MM.1S (cell line): ENCODE results near the gene SIL1.

ENCODE experiments used
- DNase-seq: peaks from one replicate; pipeline ENCODE4 v3.0.0-alpha.2; 2015
- H2AFZ ChIP-seq: fragments of 300-600 bp; sonication (generic); 2 replicates; pipeline ENCODE4 v1.6.0; 2016; ENCODE audit warnings: antibody characterized with exemption, low read length
- H3F3A ChIP-seq: fragments of 300-600 bp; sonication (generic); 2 replicates; pipeline ENCODE4 v1.6.1; 2016; ENCODE audit warnings: mild to moderate bottlenecking, antibody characterized with exemption, low read length, moderate library complexity, mixed read lengths; ENCODE audit not compliant: insufficient read depth
- H3K27ac ChIP-seq: fragments of 300-600 bp; sonication (generic); 2 replicates; pipeline ENCODE4 v1.5.1; 2016; ENCODE audit warnings: mild to moderate bottlenecking, low read length
- H3K27me3 ChIP-seq: fragments of 300-600 bp; sonication (generic); replicated peaks from 2 replicates; pipeline ENCODE4 v1.6.0; 2016; ENCODE audit warnings: low read length; ENCODE audit not compliant: insufficient read depth
- H3K36me3 ChIP-seq: fragments of 300-600 bp; sonication (generic); replicated peaks from 2 replicates; pipeline ENCODE4 v1.6.1; 2016; ENCODE audit warnings: mild to moderate bottlenecking, low read length, mixed read lengths; ENCODE audit not compliant: insufficient read depth
- H3K4me1 ChIP-seq: fragments of 300-600 bp; sonication (generic); 2 replicates; pipeline ENCODE4 v1.6.1; 2016; ENCODE audit warnings: low read length, mixed read lengths
- H3K4me2 ChIP-seq: fragments of 300-600 bp; sonication (generic); 2 replicates; pipeline ENCODE4 v1.6.0; 2016; ENCODE audit warnings: low read depth, low read length
- H3K4me3 ChIP-seq: fragments of 300-600 bp; sonication (generic); 2 replicates; pipeline ENCODE4 v1.5.1; 2016; ENCODE audit warnings: low read length, mixed read lengths
- H3K79me2 ChIP-seq: fragments of 300-600 bp; sonication (generic); 2 replicates; pipeline ENCODE4 v1.6.1; 2016; ENCODE audit warnings: mixed run types, low read length, mixed read lengths
- H3K9ac ChIP-seq: fragments of 300-600 bp; sonication (generic); 2 replicates; pipeline ENCODE4 v1.6.1; 2016; ENCODE audit warnings: low read length, mixed read lengths
- H3K9me2 ChIP-seq: fragments of 300-600 bp; sonication (generic); replicated peaks from 2 replicates; pipeline ENCODE4 v1.6.1; 2016; ENCODE audit warnings: mild to moderate bottlenecking, low read length, mixed read lengths; ENCODE audit not compliant: insufficient read depth
- H3K9me3 ChIP-seq: fragments of 300-600 bp; sonication (generic); replicated peaks from 2 replicates; pipeline ENCODE4 v1.6.1; 2016; ENCODE audit warnings: mild to moderate bottlenecking, low read length, mixed read lengths; ENCODE audit not compliant: insufficient read depth
- H4K20me1 ChIP-seq: fragments of 300-600 bp; sonication (generic); 2 replicates; pipeline ENCODE4 v1.6.1; 2016; ENCODE audit warnings: mild to moderate bottlenecking, low read length, moderate library complexity, mixed read lengths; ENCODE audit not compliant: insufficient read depth
- EZH2 ChIP-seq: fragments of 300-600 bp; sonication (generic); optimal IDR thresholded peaks from 2 replicates; pipeline ENCODE3; 2017; ENCODE audit warnings: low read depth, mild to moderate bottlenecking, antibody characterized with exemption, low read length, mixed read lengths
- EZH2phosphoT487 ChIP-seq: fragments of 300-600 bp; sonication (generic); IDR thresholded peaks from 2 replicates; pipeline ENCODE4 v1.6.1; 2018; ENCODE audit warnings: antibody characterized with exemption, low read length
- TF ChIP-seq, protein P1 (sequence below): fragments of 300-600 bp; sonication (generic); IDR thresholded peaks from 2 replicates; pipeline ENCODE4 v1.5.1; 2016; ENCODE audit warnings: antibody characterized with exemption, low read length, mixed read lengths

The SIL1 gene

DNA sequence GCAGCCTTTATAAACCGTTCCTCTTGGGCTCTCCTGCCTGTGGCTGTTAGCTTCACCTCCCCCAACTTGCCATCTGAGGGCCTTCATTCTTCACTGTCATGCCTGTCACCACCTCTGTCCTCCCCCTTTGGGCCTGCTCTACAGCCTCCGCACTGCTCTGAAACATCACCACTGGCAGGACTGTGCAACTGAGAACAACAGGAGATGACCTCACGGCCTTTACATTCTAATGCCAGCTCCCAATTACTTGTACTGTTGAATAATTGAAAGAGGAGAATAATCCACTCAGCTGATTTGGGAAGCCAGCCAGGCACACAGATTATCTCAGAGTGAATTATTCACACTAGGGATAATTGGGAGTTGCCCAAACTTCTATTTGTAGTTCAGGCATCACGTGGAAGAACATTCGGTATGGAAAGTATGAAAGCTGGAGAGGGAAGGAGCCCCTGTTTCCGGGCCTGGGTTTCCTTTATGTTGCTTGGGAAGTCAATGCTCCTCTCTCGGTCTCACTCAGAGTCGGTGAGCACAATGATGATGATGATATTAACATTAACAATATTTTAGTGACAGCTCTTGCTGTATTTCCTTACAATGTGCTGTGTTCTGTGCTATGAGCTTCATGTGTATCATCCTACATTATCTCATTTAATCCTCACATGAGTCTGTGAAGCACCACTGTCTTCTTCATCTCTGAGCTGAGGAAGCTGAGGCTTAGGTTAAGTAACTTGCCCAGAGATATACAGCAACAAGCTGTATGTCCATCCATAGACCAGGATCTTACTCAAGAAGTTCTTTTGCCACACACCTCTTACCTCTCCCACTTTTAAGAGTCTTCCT lies 223.7 kb downstream of the SIL1 start:
- no peaks in the 10 kb centered on the region for H3K9me2 ChIP-seq
- no peaks in the 10 kb centered on the region for H3K36me3 ChIP-seq
- no peak overlapping the region for H3K27ac ChIP-seq
- H3F3A ChIP-seq = no peaks in the 10 kb centered on the region
- no peak overlapping the region for H3K4me2 ChIP-seq
- H3K4me1 ChIP-seq = no peaks in the 10 kb centered on the region
- DNase-seq = no peak
- TF ChIP-seq EZH2phosphoT487 (no peak), EZH2 (no peak)
- TF ChIP-seq, protein P1, sequence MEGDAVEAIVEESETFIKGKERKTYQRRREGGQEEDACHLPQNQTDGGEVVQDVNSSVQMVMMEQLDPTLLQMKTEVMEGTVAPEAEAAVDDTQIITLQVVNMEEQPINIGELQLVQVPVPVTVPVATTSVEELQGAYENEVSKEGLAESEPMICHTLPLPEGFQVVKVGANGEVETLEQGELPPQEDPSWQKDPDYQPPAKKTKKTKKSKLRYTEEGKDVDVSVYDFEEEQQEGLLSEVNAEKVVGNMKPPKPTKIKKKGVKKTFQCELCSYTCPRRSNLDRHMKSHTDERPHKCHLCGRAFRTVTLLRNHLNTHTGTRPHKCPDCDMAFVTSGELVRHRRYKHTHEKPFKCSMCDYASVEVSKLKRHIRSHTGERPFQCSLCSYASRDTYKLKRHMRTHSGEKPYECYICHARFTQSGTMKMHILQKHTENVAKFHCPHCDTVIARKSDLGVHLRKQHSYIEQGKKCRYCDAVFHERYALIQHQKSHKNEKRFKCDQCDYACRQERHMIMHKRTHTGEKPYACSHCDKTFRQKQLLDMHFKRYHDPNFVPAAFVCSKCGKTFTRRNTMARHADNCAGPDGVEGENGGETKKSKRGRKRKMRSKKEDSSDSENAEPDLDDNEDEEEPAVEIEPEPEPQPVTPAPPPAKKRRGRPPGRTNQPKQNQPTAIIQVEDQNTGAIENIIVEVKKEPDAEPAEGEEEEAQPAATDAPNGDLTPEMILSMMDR = no peak
- H3K9ac ChIP-seq = no peak overlapping the region
- H3K9me3 ChIP-seq = no peaks in the 10 kb centered on the region
- H3K79me2 ChIP-seq = no peaks in the 10 kb centered on the region
- H3K4me3 ChIP-seq = no peak overlapping the region
- no peaks in the 10 kb centered on the region for H3K27me3 ChIP-seq
- H4K20me1 ChIP-seq = no peaks in the 10 kb centered on the region
- no peak overlapping the region for H2AFZ ChIP-seq

DNA sequence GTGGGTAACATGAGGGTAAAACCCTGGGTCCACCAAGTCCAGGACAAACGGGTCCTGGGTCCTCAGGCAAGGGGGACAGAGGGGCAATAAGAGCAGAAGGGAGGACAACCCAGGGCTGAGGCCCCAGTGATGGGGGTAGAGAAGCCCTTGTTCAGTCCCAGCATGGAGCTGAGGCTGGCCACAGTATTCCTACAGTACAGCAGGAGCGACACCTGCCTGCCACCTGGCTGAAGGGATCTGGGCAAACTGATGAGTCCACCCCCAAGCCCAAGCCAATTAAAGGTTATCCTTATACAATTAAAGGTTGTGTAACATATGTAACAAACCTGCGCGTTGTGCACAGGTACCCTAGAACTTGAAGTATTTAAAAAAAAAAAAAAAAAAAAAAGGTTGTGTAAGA lies 225.3 kb downstream of the SIL1 start:
- H4K20me1 ChIP-seq = no peaks in the 10 kb centered on the region
- H3K4me2 ChIP-seq = no peak overlapping the region
- H3K9ac ChIP-seq = no peak overlapping the region
- H3K27me3 ChIP-seq = no peaks in the 10 kb centered on the region
- H3K27ac ChIP-seq = no peak overlapping the region
- no peak overlapping the region for H3K4me3 ChIP-seq
- no peaks in the 10 kb centered on the region for H3K9me3 ChIP-seq
- no peaks in the 10 kb centered on the region for H3K36me3 ChIP-seq
- H3K4me1 ChIP-seq = no peaks in the 10 kb centered on the region
- H2AFZ ChIP-seq = no peak overlapping the region
- no peaks in the 10 kb centered on the region for H3K9me2 ChIP-seq
- no peaks in the 10 kb centered on the region for H3K79me2 ChIP-seq
- TF ChIP-seq EZH2phosphoT487 = no peak
- TF ChIP-seq, protein P1 = no peak
- no peak for TF ChIP-seq EZH2
- no peaks in the 10 kb centered on the region for H3F3A ChIP-seq
- no peak for DNase-seq

DNA sequence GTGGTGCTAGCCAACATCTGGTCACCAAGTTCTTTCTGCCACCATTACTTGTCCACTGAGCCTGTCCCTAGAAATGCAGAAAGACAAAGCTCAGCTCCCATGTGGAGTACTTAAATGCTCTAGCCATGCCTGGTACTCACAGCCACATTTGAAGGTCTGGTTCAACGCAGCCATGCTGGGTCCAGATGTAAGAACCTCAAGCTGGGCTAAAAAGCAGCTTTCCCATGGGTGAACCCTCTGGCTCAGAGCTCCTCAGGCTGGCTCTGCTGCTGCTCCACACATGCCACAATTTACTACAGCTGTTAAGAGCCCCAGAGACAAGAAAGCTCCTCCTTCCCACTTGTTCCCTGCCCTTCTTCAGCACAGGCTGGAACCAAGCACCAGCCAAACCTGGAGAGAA lies 225.9 kb downstream of the SIL1 start:
- H3K79me2 ChIP-seq = no peaks in the 10 kb centered on the region
- H4K20me1 ChIP-seq = no peaks in the 10 kb centered on the region
- no peaks in the 10 kb centered on the region for H3K36me3 ChIP-seq
- no peak overlapping the region for H2AFZ ChIP-seq
- no peak overlapping the region for H3K4me3 ChIP-seq
- no peak for TF ChIP-seq EZH2phosphoT487
- TF ChIP-seq, protein P1 = no peak
- no peak for TF ChIP-seq EZH2
- DNase-seq = no peak
- no peaks in the 10 kb centered on the region for H3K9me3 ChIP-seq
- no peak overlapping the region for H3K4me2 ChIP-seq
- H3K9me2 ChIP-seq = no peaks in the 10 kb centered on the region
- no peaks in the 10 kb centered on the region for H3K4me1 ChIP-seq
- H3K9ac ChIP-seq = no peak overlapping the region
- H3K27ac ChIP-seq = no peak overlapping the region
- no peaks in the 10 kb centered on the region for H3K27me3 ChIP-seq
- H3F3A ChIP-seq = no peaks in the 10 kb centered on the region
